RPMI8226 (cell line): ENCODE measurements around the gene ZNF254.
A peak's percentile ranks its signal among the peaks of the same experiment; 100 is the strongest.
"Not testable (repeated sequence)": the region's sequence is repeated elsewhere in the genome, so short reads cannot be mapped to it uniquely, and the experiment has no call there.

Experiments
- DNase-seq: peaks from one replicate; pipeline ENCODE4 v3.0.0-alpha.2; 2015

Gene ZNF254

DNA sequence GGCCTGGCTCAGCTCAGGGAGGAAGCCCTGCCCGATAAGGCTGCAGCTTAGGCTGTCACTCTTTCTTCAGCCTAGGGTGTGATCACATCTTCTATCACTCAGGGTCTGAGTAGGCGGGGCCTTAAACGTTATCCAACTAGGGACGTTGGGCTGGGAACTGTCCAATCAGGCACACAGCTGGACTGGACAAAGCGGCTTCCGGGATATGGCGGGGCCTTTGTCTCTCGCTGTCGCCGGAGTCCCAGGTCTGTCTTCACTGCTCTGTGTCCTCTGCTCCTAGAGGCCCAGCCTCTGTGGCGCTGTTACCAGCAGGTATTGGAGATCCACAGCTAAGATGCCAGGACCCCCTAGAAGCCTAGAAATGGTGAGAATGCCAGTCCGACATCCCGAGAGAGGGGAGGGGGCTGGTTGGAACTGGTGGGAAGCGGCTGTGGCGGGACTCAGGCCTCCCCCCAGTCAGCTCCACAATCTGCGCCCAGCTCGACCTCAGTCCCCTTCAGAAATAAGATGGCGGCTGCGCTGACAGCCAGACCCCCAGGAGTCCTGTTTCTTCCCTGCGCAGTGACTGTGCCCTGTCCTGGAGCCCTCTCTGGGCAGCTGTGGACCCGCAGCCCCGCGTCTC, at the start of gene ZNF254:
ZNF254 (plus strand) TSS at position 214 of the 622 bp plus-strand sequence; CDS start at position 335, 121 bp downstream.
- peak; percentile 59 for DNase-seq

DNA sequence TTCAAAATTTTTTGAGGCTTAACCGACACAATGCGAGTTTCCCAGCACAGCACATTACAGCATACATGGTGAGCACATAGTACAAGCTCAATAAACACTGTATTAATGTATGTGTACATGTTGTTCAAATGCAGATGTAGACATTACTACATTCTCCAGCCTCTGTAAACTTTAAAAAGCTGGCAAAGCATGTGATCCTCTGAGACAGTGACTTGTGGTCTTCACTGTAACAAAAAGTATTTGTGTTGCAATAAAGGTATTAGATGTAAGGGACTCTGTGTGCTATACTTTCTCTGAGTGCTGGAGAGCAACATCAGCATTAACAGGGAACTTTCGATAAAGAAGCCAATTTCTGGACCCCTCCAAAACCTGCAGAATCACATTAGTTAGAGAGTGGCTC, 46.4 kb upstream of the ZNF254 start:
- DNase-seq: no peak

DNA sequence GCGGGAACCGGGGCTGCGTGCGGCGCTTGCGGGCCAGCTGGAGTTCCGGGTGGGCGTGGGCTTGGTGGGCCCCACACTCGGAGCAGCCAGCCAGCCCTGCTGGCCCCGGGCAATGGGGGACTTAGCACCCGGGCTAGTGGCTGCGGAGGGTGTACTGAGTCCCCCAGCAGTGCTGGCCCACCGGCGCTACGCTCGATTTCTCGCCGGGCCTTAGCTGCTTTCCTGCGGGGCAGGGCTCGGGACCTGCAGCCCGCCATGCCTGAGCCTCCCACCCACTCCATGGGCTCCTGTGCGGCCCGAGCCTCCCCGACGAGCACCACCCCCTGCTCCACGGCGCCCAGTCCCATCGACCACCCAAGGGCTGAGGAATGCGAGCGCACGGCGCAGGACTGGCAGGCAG, 45.7 kb upstream of the ZNF254 start:
- not testable (repeated sequence) for DNase-seq

DNA sequence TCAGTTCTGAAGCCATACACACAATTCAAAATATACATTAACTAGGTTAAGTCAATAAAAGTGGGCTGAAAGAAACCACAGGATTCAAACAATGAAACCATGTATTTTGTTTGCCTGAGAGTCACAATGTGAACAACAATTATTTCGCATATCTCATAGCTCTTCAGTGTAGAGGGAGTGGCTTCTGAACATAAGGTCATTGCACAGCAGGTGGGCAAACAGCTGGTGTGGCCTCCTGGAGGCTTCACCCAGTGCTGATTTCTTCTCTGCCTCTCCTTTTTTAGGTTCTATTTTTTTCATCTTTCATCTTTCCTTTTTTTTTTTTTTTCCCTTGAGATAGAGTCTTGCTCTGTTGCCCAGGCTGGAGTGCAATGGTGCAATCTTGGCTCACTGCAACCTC, 40.4 kb upstream of the ZNF254 start:
- DNase-seq: no peak

DNA sequence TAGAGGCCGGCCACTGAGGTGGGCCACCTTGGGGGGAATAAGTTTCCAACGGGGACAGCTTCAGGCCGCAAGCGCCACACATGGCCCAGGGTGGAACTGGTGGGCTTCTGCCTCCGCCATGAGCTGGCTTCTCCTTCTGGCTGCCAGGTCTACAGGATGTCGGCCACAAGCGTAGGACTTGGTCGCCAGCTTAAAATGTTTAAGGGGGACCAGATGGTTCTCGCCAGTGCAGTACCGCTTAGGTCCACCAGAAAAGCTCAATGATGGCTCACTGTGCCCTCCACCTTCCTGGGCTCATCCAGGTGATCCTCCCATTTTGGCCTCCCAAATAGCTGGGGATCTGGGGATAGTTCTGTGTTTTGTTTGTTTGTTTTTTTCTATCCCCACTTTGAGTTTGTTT, 38.7 kb upstream of the ZNF254 start:
- no peak for DNase-seq

DNA sequence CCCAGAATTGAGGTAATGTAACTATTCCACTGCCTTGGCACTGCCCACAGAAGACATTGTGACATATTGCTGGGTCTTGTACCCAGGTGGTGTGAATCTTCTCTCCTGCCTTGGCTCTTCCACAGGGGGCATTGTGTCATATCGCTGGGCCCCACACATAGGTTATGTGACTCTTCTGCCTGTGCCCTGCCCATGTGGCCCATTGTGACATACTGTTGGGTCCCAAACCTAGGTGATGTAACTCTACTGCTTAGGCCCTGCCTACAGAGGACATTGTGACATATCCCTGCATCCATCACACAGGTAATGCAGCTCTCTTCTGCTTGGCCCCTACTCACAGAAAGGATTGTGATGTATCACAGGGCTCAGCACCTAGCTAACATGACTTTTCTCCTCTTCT, 37.5 kb upstream of the ZNF254 start:
- DNase-seq: no peak

DNA sequence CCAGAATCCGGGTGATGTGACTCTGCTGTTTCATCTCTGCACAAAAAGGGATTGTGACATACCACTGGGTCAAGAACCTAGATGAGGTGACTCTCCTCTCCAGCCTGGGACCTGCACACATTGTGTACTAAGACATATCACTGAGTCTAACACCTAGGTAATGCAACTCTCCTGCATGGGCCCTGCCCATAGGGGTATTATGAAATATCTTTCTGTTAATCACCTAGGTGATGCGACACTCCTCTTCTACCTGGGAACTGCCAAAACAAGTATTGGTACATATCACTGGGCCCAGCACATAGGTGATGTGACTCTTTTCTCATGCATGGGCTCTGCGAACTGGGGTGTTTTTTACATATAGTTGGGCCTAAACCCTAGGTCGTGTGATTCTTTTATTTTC, 35.5 kb upstream of the ZNF254 start:
- DNase-seq: no peak

DNA sequence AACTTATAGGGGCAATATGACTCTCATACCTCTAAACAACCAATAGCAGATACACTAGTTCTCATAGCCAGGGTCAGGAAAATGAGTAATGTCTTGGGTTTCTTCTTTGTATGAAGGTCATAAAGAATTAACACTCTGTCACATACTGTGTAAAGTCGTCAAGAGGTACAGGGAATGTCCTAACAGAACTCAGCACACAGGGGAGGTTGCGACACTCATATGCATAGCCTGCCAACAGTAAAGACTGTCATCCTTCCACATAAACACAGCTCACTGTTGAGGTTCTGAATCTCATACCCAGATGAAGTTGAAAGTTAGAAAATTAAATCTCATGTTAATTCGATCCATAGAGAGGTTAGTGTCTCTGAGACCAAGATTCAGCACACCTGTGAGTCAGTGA, 34.2 kb upstream of the ZNF254 start:
- no peak for DNase-seq

DNA sequence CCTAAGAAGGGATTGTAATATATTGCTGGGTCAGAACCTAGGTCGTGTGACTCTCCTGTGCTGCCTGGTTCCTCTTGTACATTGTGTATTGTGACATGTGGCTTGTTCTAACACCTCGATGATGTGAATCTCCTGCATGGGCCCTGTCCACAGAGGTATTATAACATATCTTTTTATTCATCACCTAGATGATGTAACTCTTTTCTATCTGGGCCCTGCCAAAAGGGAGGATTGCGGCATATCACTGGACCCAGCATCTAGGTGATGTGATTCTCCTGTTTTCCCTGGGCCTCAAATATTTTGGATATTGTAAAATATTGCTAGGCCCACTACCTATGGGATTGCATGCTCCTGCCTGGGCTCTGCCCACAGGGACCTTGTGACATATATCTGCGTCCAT, 33.4 kb upstream of the ZNF254 start:
- no peak for DNase-seq

DNA sequence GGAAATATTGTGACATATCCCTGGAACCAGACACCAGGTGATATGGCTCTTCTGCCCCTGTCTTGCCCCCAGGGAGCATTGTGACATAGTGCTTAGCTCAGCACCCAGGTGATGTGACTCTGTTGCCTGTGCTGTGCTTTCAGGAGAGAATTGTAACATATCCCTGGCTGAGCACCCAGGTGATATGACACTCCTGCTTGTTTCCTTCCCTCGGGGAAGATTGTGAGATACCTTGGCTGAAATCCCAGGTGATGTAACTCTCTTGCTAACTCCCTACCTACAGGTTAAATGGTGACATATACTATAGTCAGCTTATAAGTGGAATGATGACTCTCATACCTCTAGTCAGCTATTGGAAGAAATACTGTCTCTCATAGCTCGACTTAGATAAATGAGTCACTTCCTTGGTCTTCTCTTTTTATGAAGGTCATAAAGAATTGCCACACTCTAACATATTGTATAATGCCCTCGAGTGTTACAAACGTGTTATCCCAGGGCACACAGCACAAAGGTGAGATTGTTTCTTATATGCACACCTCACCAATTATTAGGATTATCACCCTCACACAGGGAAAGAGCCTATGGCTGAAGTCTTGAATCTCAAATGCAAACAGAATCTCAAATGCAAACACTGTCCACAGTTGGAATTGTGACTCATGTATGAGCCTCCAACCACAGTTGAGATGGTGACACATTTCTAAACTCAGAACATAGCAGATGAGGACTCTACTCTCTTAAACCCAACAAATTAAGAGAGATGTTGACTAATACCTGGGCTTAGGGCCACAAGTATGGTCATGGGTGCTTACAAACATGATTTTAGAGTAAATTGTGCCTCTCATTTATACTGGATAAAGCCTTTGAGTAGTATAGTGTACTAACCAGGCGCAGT, 32.7 kb upstream of the ZNF254 start:
- DNase-seq: no peak

DNA sequence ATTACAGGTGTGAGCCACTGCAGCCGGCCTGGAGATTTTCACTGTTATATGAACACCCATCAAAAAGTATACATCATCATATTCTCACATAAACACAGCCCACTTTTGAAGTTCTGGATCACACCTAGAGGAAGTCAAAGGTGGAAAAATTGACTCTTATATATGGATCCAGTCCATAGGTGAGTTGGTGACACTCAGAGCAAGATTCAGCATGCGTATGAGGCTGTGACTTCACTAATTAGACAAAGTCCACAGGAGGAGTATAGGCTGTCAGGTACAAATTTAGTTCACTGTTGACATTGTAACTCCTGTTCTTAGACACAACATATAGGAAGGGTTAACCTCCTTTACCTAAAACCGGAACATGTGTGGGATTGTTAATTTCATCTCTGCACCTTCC, 31.4 kb upstream of the ZNF254 start:
- DNase-seq: no peak

DNA sequence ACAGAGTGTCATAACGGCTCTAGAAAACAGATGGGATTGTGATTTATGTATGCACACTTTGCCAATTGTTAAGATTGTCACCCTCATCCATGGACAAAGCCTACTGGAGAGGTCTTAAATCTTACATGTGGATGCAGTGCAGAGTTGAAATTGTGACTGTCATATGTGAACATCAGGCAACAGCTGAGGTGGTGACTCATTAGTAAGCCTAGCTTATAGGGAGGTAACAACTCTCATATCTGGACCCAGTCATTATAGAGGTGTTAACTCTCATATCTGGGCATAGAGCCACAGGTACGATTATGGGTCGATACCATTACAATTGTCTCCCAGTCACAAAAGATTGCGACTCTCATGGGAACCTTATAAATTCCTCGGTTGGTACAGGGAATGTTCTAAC, 29.8 kb upstream of the ZNF254 start:
- DNase-seq: no peak

DNA sequence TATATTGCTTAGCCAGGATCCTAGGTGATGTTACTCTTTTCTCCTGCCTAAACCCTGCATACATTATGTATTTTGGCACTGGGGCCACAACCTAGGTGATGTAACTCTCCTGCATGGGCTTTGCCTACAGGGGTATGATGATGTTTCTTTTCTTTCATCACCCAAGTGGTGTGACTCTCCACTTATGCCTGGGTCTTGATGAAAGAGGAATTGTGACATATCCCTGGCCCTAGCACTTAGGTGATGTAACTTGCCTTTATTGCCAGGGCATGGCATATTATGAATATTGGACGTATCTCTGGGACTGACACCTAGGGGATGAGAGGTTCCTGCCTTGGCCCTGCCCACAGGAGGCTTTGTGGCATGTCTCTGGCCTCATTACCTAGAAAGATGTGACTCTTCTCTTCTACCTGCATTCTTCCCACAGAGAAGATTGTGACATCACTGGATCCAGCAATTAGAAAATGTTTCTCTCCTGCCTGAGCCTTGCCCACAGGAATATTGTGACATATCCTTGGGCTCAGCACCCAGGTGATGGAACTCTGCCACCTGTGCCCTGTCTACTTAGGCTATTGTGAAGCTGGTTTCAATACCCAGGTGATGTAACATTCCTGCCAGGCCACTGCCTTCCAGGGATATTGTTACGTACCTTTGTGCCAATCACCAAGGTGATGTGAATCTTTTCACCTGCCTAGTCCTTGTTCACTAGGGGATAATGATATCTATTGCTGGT, 27.3 kb upstream of the ZNF254 start:
- no peak for DNase-seq

DNA sequence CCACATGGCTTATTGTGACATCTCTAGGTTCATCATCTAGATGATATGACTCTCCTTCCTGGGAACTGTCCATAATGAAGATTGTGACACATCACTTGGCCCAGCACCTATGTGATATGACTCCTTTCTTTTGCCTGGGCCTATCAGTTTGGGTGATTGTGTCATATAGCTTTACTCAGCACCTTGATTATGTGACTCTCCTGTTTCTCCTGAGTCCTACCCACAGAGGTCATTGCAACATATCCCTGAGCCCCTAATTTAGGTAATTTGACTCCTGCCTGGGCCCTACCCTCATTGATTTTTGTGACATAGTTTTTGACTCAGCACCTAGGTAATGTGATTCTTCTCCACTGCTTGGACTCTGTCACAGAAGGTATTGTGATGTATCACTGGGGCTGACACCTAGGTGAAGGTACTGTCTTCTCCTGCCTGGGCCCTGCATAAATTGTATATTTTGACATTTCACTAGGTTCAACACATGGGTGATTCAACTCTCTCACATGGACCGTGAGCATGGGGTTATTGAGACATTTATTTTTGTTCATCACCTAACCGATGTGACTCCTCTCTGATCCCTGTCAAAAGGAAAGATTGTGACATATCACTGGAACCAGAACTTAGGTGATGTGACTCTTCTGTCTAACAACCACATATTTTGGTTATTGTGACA, 26.2 kb upstream of the ZNF254 start:
- no peak for DNase-seq

DNA sequence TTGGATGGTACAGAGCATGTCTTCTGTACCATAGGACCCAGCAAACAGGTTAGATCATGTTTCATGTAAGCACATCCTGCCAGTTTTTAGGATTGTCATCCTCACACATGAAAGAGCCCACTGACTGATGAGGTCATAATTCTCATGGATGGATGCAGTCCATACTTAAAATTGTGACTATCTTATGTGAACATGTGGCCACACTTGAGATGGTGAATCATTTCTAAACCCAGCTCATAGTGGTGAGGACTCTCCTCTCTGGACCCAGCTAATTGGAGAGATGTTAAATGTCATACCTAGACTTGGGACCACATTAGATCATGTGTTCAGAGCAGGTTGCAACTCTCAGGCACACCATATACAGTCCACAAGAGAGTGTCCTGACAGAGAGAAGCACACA, 24.8 kb upstream of the ZNF254 start:
- no peak for DNase-seq

DNA sequence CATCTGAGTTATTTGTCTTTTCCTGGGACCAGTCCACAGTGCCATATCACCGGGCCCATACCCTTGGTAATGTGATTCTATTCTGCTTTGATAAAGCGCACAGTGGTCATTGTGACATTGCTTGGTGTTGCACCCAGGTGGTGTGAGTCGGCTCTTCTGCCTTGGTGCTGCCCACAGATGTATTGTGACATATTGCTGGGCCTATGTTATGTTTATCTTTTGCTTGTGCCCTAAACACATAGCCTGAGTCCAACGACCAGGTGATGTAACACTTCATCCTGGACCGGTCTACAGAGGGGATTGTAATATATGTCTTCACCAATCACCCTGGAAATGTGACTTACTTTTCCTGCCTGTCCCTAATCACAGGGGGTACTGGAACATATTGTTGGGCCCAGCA, 23.7 kb upstream of the ZNF254 start:
- no peak for DNase-seq

DNA sequence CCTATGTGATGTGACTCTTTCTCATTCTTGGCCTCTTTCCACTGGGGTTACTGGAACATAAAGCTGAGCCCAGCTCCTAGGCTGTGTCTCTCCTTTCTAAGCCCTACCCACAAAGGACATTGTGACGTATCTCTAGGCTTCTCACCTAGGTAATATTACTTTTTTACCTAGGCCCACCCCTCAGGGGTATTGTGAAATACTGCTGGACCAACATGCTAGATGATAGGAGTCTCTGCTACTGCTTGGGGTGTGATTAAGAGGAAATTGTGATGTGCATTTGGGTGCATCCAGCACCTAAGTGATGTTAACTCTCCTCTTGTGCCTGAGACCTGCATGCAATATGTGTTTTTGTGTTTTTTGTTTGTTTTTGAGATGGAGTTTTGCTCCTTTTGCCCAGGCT, 22.8 kb upstream of the ZNF254 start:
- DNase-seq: no peak

DNA sequence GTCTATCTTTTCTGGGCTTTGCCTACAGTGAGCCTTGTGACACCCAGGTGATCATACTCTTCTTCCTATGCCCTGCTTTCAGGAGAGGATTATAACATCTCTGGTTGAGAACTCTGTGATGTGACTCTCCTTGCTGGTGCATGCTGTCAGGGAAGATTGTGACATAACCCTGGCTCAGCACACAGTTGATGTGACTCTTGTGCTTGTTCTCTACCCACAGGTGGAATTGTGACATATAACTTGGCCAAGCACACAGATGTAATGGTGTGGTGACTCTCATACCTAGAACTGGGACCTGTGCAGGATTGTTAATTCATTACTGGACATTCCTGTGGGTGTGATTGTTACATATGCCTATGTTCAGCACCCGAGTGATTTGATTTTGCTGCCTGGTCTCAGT, 21.7 kb upstream of the ZNF254 start:
- no peak for DNase-seq

DNA sequence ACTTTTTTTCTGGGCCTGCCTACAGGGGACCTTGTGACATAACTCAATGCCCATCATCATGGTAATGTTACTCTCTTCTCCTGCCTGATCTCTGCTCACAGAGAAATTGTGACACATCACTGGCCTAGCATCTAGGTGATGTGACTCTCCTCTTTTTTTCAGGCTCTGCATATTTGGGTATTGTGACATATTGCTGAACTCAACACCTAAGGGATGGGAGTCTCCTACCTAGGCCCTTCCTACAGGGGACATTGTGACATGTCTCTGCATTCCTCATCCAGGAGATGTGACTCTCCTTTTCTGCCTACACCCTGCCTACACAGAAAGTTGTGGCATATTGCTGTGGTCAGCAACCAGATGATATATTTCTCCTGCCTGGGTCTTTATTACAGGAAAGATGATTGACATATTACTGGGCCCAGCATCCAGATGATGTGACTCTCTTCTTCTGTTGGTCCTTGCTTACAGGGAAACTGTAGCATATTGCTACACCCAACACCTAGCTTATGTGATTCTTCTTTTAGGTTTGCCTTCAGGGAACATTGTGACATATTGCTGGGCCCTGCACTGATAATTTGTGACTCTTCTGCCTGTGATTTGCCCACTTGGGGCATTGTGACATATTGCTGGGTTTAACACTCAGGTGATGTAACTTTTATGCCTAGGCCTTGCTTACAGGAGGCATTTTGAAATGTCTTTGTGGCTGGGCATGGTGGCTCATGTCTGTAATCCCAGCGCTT, 21.0 kb upstream of the ZNF254 start:
- no peak for DNase-seq

DNA sequence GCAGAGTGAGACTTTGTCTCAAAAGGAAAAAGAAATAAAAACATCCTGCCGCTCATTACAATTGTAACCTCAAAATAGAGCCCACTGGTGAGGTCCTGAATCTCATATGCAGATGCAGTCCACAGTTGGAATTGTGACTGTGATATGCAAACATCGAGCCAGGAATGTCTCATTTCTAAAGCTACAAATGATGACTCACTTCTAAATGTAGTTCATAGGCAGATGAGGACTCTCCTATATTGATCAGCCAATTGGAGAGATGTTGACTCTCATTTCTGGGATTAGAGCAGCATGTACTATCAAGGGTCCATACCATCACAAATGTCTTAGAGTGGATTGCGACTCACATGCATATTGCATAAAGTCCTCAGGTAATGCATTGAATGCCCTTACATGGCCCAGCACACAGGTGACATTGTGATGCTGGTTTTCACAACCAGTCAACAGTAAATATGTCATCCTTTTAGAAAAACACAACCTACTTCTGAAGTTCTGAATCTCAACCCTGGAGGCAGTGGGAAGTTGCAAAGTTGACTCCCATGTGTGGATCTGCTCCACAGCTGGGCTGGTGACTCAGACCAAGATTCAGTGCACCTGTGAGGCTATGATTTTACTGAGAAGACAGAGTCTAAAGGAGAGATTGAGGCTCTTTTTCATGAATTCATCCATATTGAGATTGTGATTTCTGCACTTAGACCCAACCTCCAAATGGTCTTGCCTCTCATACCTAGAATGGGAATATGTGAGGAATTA, 16.9 kb upstream of the ZNF254 start:
- no peak for DNase-seq

DNA sequence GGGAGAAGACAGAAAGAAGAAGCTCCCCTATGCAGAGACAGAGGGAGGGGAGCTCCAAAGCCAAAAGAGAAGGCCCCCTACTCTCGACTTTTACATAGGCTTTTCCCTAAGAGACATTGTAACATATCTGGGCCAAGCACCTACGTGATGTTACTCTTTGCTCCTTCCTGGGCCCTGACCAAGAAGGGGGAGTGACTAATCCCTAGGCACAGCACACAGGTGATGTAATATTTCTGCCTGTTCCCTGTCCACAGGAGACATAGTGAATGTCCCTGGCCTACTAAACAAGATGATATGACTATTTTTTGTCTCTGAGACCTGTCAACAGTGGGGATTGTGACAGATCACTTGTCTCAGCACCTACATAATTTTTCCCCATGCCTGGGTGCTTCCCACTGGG, 15.9 kb upstream of the ZNF254 start:
- no peak for DNase-seq

DNA sequence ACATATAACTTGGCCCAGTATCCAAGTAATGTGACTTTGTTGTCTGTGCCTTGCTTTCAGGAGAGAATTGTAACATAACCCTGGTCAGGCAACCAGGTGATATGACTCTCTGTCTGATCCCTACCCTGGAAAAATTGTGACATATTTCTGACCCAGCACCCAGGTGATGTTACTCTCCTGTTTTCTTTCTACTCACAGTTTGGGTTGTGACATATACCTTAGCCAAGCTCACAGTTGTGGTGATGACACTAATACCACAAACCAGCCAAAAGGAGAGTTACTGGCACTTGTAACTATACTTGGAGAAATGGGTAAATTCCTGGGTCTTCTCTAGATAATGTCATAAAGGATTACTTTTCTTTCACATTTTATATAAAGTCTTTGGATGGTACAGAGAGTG, 14.3 kb upstream of the ZNF254 start:
- no peak for DNase-seq
